Adrenal gland (tissue), 12 donors: Measurements from ENCODE around the gene DNAH1. TPM values are rescaled to one million over a fixed set of nuclear protein-coding genes. Genes with fewer than 3 reads are reported as not detected.

Source experiments
- DNase-seq, 7 donors: peaks; one replicate each; pipeline ENCODE4 v3.0.0-alpha.2; 2019 to 2020
- H3K27ac ChIP-seq, 5 donors: fragments of 200-600 bp; sonication (generic) in 4 of 5; 1 replicate in 3 of 5; 2 replicates in 2 of 5; pipeline versions ENCODE4 v1.5.1 to v1.8.0; 2016 to 2020; ENCODE audit warnings: mild to moderate bottlenecking in 1 of 5
- H3K27me3 ChIP-seq: fragments of 200-600 bp; 2 replicates; pipeline ENCODE4 v1.8.0; 2021
- H3K36me3 ChIP-seq, 2 donors: fragments of 200-600 bp; replicated peaks in 1 of 2; 1 replicate in 1 of 2; 2 replicates in 1 of 2; pipeline versions ENCODE4 v1.5.1 to v1.8.0; 2018 to 2022
- H3K4me1 ChIP-seq, 2 donors: fragments of 200-600 bp; replicated peaks in 1 of 2; 1 replicate in 1 of 2; 2 replicates in 1 of 2; pipeline versions ENCODE4 v1.5.1 to v1.8.0; 2018 to 2021
- H3K4me3 ChIP-seq, 4 donors: fragments of 200-600 bp; sonication (generic) in 3 of 4; one replicate each; pipeline ENCODE4 v1.5.1; 2016 to 2018
- H3K9me3 ChIP-seq, 3 donors: fragments of 200-600 bp; sonication (generic) in 1 of 3; replicated peaks in 1 of 3; 1 replicate in 2 of 3; 2 replicates in 1 of 3; pipeline versions ENCODE4 v1.5.1 to v1.8.0; 2016 to 2021
- POLR2A ChIP-seq, 2 donors: fragments of 450-650 bp; IDR thresholded peaks; one replicate each; pipeline ENCODE4 v1.6.1; 2017; ENCODE audit warnings: antibody characterized with exemption in 2 of 2, mild to moderate bottlenecking in 2 of 2, moderate library complexity in 1 of 2
- WGBS, 4 donors: extraction: QIAGEN DNeasy Blood & Tissue Kit in 2 of 4; methylation state at CpG; one replicate each; pipeline versions ENCODE4 v1.1.5 to v1.1.7; 2013 to 2017; 5-methylcytosine and 5-hydroxymethylcytosine counted together
- intact Hi-C, 2 donors: fragments of 100-400 bp; cut with DNase I; formaldehyde crosslinking; loops; one replicate each; pipeline versions ENCODE4 v1.14.1 to v1.15.0; 2022 to 2023
- polyA plus RNA-seq, 3 donors: library from polyadenylated mRNA; stranded (reverse); fragments of 200-250 nt in 2 of 3; fragments of 350-450 nt in 1 of 3; fragmentation: Illumina TruSeq in 1 of 3; extraction: RNeasy Lipid Tissue Mini Kit (QIAGEN cat#74804) in 1 of 3; gene quantifications; one replicate each; pipeline ENCODE4 v1.2.3, GENCODE V29; 2013 to 2014
- total RNA-seq, 9 donors: library from RNA; depleted of rRNA in 4 of 9; stranded (reverse); fragments of >200 nt in 4 of 9; fragments of 120-200 nt in 1 of 9; fragmentation: NEBNext Ultra II Directional in 1 of 9; extraction: Animal tissue kit (Norgen Biotek cat#: 25700) in 1 of 9; gene quantifications; one replicate each; pipeline versions ENCODE4 v1.1.0 to v1.2.4, GENCODE V29; 2013 to 2023
- TF ChIP-seq, protein P1 (sequence below), 6 experiments: fragments of 450-650 bp in 4 of 6; fragments of 200-600 bp in 2 of 6; sonication (generic) in 1 of 6; IDR thresholded peaks; 1 replicate in 5 of 6; 2 replicates in 1 of 6; pipeline versions ENCODE4 v1.5.1 to v1.8.0; 2016 to 2021; ENCODE audit warnings: antibody characterized with exemption in 6 of 6, mild to moderate bottlenecking in 2 of 6, moderate library complexity in 1 of 6
- donor health status: healthy with polysubstance abuse.
- donor health status: Bipolar disorder and iron deficiency.
- donor health status: DM: yes; HTN: yes; CAD: no.
- donor health status: DM: no; HTN: no; CAD: no.
- donor health status: DM: no; HTN: no; CAD: no.
- donor health status: DM: yes; HTN: yes; CAD: no.

Gene DNAH1
- total and polyA plus RNA-seq, 12 donors, result 2.1 to 24.4 (median 9.0) TPM

DNA sequence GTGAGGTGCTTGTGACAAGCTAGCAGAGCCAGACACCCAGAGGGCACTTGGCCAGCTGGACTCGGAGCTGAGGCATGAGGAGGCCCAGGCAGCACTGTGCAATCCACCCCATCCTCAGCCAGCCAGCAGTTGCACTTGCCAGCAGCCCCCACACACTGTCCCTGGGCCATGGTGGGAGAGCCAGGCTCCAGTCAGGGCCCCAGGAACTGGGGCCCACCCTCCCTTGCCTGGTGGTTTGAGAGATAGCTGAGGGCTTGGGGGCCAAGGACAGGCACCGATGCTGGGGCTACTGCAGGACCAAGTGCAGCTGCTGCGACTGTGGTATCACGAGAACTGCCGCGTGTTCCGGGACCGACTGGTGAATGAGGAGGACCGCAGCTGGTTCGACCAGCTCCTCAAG, 63.5 kb downstream of the DNAH1 start:
- DNase-seq, result no peak
- Histone ChIP-seq H3K27me3 (no peaks in the 10 kb centered on the region), H3K36me3 (no peaks in the 10 kb centered on the region), H3K9me3 (no peaks in the 10 kb centered on the region), H3K4me1 (no peaks in the 10 kb centered on the region), H3K27ac (no peak overlapping the region), H3K4me3 (no peak overlapping the region)
- WGBS, 4 donors, result 60 to 82% (median 79%) methylated on average over 1 to 10 of the region's 10 CpGs
- TF ChIP-seq, protein P1, sequence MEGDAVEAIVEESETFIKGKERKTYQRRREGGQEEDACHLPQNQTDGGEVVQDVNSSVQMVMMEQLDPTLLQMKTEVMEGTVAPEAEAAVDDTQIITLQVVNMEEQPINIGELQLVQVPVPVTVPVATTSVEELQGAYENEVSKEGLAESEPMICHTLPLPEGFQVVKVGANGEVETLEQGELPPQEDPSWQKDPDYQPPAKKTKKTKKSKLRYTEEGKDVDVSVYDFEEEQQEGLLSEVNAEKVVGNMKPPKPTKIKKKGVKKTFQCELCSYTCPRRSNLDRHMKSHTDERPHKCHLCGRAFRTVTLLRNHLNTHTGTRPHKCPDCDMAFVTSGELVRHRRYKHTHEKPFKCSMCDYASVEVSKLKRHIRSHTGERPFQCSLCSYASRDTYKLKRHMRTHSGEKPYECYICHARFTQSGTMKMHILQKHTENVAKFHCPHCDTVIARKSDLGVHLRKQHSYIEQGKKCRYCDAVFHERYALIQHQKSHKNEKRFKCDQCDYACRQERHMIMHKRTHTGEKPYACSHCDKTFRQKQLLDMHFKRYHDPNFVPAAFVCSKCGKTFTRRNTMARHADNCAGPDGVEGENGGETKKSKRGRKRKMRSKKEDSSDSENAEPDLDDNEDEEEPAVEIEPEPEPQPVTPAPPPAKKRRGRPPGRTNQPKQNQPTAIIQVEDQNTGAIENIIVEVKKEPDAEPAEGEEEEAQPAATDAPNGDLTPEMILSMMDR (IDR thresholded peaks at IDR 0.05), result no peak
- no peak for TF ChIP-seq POLR2A (IDR thresholded peaks at IDR 0.05)
- intact Hi-C loops, result no loop called here

DNA sequence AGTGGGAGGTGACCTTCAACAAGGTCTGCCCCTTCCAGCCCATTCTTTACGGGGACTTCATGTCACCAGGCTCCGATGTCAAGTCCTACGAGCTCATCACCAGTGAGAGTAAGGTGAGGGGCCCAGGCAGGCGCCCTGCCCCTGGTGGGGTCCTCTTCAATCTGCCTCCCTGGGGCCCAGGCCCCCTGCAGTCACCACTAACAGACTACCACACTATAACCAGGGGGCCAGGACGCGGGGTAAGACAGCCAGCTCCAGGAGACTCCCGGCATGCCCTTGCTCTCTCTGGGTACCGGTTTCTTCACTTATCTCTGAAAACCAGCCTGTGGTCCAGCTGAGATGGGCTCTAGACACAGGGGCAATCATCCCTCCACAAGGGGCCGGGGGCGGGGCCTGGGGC, 63.9 kb downstream of the DNAH1 start:
- Histone ChIP-seq H3K9me3 (no peaks in the 10 kb centered on the region), H3K4me1 (no peaks in the 10 kb centered on the region), H3K27me3 (no peaks in the 10 kb centered on the region), H3K27ac (no peak overlapping the region), H3K36me3 (no peaks in the 10 kb centered on the region), H3K4me3 (no peak overlapping the region)
- WGBS, 4 donors, result 63 to 89% (median 84%) methylated on average over 4 to 10 of the region's 10 CpGs
- no peak for TF ChIP-seq POLR2A (IDR thresholded peaks at IDR 0.05)
- DNase-seq, result no peak
- intact Hi-C loops, result no loop called here

DNA sequence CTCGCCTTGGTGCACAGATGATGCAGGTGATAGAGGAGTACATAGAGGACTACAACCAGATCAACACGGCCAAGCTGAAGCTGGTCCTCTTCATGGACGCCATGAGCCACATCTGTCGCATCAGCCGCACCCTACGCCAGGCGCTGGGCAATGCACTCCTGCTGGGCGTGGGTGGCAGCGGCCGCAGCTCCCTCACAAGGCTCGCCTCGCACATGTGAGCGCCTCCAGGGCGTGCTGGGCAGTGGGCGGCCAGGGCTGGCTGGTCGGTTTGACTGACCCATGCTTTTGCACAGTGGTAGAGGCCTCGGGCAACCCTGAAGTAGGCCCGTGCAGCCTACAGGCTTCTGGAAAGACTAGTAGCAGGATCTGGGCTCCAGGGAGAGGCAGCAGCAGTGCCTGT, 65.5 kb downstream of the DNAH1 start:
- intact Hi-C loops, result no loop called here
- Histone ChIP-seq H3K4me3 (no peak overlapping the region), H3K9me3 (no peaks in the 10 kb centered on the region), H3K27me3 (no peaks in the 10 kb centered on the region), H3K36me3 (no peaks in the 10 kb centered on the region), H3K27ac (no peak overlapping the region), H3K4me1 (no peaks in the 10 kb centered on the region)
- no peak for DNase-seq
- 44 to 93% (median 92%) methylated on average over 1 to 18 of the region's 18 CpGs for WGBS, 4 donors
- TF ChIP-seq, protein P1 (IDR thresholded peaks at IDR 0.05), result no peak
- TF ChIP-seq POLR2A (IDR thresholded peaks at IDR 0.05), result no peak

DNA sequence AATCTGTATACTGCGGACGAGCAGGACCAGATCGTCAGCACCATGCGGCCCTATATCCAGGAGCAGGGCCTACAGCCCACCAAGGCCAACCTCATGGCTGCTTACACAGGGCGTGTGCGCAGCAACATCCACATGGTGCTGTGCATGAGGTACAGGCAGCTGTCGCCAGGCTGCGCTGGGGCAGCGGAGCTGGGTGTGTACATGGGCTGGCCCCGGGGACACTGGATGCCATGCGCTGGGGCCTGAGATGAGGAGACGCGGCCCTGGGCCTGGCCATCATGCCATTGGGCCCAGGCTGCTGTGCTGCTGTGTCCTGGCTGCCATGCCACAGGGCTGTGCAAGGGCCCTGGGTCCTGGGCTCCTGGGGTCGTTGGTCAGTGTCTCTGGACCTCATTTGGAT, 67.3 kb downstream of the DNAH1 start:
- intact Hi-C loops, result no loop called here
- DNase-seq, result no peak
- TF ChIP-seq, protein P1 (IDR thresholded peaks at IDR 0.05), result no peak
- no peak for TF ChIP-seq POLR2A (IDR thresholded peaks at IDR 0.05)
- WGBS, 4 donors, result 87 to 94% (median 91%) methylated on average over 9 to 14 of the region's 14 CpGs
- Histone ChIP-seq H3K4me3 (no peak overlapping the region), H3K4me1 (no peaks in the 10 kb centered on the region), H3K36me3 (no peaks in the 10 kb centered on the region), H3K27ac (no peak overlapping the region), H3K9me3 (no peaks in the 10 kb centered on the region), H3K27me3 (no peaks in the 10 kb centered on the region)

DNA sequence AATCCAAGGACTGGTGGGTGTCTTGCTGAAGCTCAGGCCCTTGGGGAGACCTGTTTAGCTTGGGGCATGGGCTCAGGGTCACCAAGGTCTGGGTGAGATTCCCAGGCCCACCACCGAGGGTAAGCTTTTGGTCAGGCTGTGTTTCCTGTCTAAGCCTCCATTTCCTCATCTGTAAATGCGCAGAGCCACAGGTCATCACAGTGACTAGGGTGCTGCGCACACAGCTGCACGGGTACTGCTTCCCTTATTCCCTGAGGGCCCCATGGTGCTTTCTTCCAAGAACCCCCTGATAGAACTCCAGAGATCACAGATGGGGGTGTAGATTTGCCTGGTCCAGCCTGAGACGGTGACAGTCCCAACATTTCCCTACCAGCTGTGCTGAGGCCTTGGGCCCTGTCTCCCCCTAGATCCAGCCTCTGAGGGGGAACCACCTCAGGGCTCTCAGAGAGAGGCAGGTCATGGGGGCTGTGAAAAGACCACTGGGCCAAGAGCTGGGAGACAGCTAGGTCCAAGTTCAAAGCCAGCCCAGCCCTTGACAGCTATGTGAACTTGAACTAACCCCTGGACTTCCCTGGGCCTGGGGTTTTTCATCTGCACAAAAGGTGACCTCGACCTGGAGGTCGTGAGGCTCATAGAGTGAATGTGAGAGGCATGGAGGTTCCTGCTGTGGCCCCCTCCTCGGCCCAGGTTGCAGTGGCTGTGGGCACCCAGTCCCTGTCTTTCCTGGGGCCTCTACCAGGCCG, 68.1 kb downstream of the DNAH1 start:
- TF ChIP-seq, protein P1 (IDR thresholded peaks at IDR 0.05), result no peak
- no peak for TF ChIP-seq POLR2A (IDR thresholded peaks at IDR 0.05)
- H3K27me3 ChIP-seq, result no peaks in the 10 kb centered on the region
- H3K4me3 ChIP-seq, result no peak overlapping the region
- intact Hi-C loops, result no loop called here
- no peaks in the 10 kb centered on the region for H3K9me3 ChIP-seq
- 75 to 84% (median 78%) methylated on average over 6 to 9 of the region's 9 CpGs for WGBS, 4 donors
- H3K27ac ChIP-seq, result no peak overlapping the region
- no peaks in the 10 kb centered on the region for H3K4me1 ChIP-seq
- H3K36me3 ChIP-seq, result no peaks in the 10 kb centered on the region
- DNase-seq, result no peak
